Measurements from ENCODE around the gene DQX1.

DQX1 gene

GRCh38 chr2:74558284-74559230 is 32.5 kb upstream of the DQX1 start:
- no peak for ATAC-seq
- TF ChIP-seq ISL1 (CRISPR knock-in tag; IDR thresholded peaks at IDR 0.05): no peak
- TF ChIP-seq ZNF70 (CRISPR knock-in tag; IDR thresholded peaks at IDR 0.05): no peak
- no peak for TF ChIP-seq ZFP30 (CRISPR knock-in tag; IDR thresholded peaks at IDR 0.05)
- no peak for TF ChIP-seq POU6F1 (CRISPR knock-in tag; IDR thresholded peaks at IDR 0.05; ENCODE audit: borderline replicate concordance, low read depth)
- TF ChIP-seq OSR1 (CRISPR knock-in tag; IDR thresholded peaks at IDR 0.05): no peak
- no peak for TF ChIP-seq GLIS3 (CRISPR knock-in tag; IDR thresholded peaks at IDR 0.05)
- TF ChIP-seq PATZ1 (CRISPR knock-in tag; IDR thresholded peaks at IDR 0.05; ENCODE audit: borderline replicate concordance): no peak
- no peak for TF ChIP-seq ESRRG (CRISPR knock-in tag; IDR thresholded peaks at IDR 0.05)

- TF ChIP-seq RARB (CRISPR knock-in tag; IDR thresholded peaks at IDR 0.05) (no peak), OSR1 (CRISPR knock-in tag; IDR thresholded peaks at IDR 0.05) (no peak), ARNTL (CRISPR knock-in tag; IDR thresholded peaks at IDR 0.05; ENCODE audit: borderline replicate concordance, low read depth) (no peak), ZC3H10 (CRISPR knock-in tag; IDR thresholded peaks at IDR 0.05) (no peak), CREB5 (CRISPR knock-in tag; IDR thresholded peaks at IDR 0.05; ENCODE audit: low read depth) (no peak), PATZ1 (CRISPR knock-in tag; IDR thresholded peaks at IDR 0.05; ENCODE audit: borderline replicate concordance) (no peak), POU6F1 (CRISPR knock-in tag; IDR thresholded peaks at IDR 0.05; ENCODE audit: borderline replicate concordance, low read depth) (no peak), ZNF8 (CRISPR knock-in tag; IDR thresholded peaks at IDR 0.05) (no peak)
Observed at GRCh38 chr2:74556831-74557370, 30.9 kb upstream of the DQX1 start.

GRCh38 chr2:74556159-74556558 is 30.1 kb upstream of the DQX1 start:
- no peak for ATAC-seq
- TF ChIP-seq PATZ1 (CRISPR knock-in tag; IDR thresholded peaks at IDR 0.05; ENCODE audit: borderline replicate concordance) (no peak), BACH2 (CRISPR knock-in tag; IDR thresholded peaks at IDR 0.05; ENCODE audit: borderline replicate concordance) (no peak), ESRRG (CRISPR knock-in tag; IDR thresholded peaks at IDR 0.05) (no peak), OSR1 (CRISPR knock-in tag; IDR thresholded peaks at IDR 0.05) (no peak), TCF4 (CRISPR knock-in tag; IDR thresholded peaks at IDR 0.05; ENCODE audit: borderline replicate concordance) (no peak), GLIS3 (CRISPR knock-in tag; IDR thresholded peaks at IDR 0.05) (no peak), CREB5 (CRISPR knock-in tag; IDR thresholded peaks at IDR 0.05; ENCODE audit: low read depth) (no peak), POU6F1 (CRISPR knock-in tag; IDR thresholded peaks at IDR 0.05; ENCODE audit: borderline replicate concordance, low read depth) (no peak), ZC3H10 (CRISPR knock-in tag; IDR thresholded peaks at IDR 0.05) (no peak), ZNF70 (CRISPR knock-in tag; IDR thresholded peaks at IDR 0.05) (no peak), ZNF565 (CRISPR knock-in tag; conservative IDR thresholded peaks at IDR 0.05; ENCODE audit: low read depth) (no peak), ISL1 (CRISPR knock-in tag; IDR thresholded peaks at IDR 0.05) (no peak), RARB (CRISPR knock-in tag; IDR thresholded peaks at IDR 0.05) (no peak), CSDC2 (CRISPR knock-in tag; IDR thresholded peaks at IDR 0.05) (no peak)

More at GRCh38 chr2:74556831-74557370, 30.9 kb upstream of the DQX1 start:
- ATAC-seq: no peak

Data from SK-N-SH treated with all-trans-retinoic acid at 6 μM for 48 hours (cell line).